Transverse colon (tissue), 4 donors: ENCODE measurements around the gene ASIC2.

Experiments used
- EP300 ChIP-seq: sonication (generic); formaldehyde crosslinking; IDR thresholded peaks from one replicate; pipeline ENCODE4 v1.6.1; 2017; ENCODE audit warnings: antibody characterized with exemption, low read depth
- POLR2A ChIP-seq: fragments of 450-650 bp; IDR thresholded peaks from one replicate; pipeline ENCODE4 v1.6.1; 2016; ENCODE audit warnings: antibody characterized with exemption, mild to moderate bottlenecking, moderate library complexity
- POLR2AphosphoS5 ChIP-seq, 3 donors: sonication (generic); formaldehyde crosslinking; IDR thresholded peaks; one replicate each; pipeline ENCODE4 v1.6.1; 2016; ENCODE audit warnings: antibody characterized with exemption in 3 of 3
- TF ChIP-seq, protein P1 (sequence below), 5 experiments: fragments of 200-600 bp in 3 of 5; fragments of 450-650 bp in 2 of 5; sonication (generic) in 3 of 5; IDR thresholded peaks; 1 replicate in 2 of 5; 2 replicates in 3 of 5; pipeline ENCODE4 v1.5.1; 2016 to 2017; ENCODE audit warnings: antibody characterized with exemption in 5 of 5, inconsistent platforms in 3 of 5, mild to moderate bottlenecking in 2 of 5, moderate library complexity in 1 of 5

- TF ChIP-seq, protein P1, sequence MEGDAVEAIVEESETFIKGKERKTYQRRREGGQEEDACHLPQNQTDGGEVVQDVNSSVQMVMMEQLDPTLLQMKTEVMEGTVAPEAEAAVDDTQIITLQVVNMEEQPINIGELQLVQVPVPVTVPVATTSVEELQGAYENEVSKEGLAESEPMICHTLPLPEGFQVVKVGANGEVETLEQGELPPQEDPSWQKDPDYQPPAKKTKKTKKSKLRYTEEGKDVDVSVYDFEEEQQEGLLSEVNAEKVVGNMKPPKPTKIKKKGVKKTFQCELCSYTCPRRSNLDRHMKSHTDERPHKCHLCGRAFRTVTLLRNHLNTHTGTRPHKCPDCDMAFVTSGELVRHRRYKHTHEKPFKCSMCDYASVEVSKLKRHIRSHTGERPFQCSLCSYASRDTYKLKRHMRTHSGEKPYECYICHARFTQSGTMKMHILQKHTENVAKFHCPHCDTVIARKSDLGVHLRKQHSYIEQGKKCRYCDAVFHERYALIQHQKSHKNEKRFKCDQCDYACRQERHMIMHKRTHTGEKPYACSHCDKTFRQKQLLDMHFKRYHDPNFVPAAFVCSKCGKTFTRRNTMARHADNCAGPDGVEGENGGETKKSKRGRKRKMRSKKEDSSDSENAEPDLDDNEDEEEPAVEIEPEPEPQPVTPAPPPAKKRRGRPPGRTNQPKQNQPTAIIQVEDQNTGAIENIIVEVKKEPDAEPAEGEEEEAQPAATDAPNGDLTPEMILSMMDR (IDR thresholded peaks at IDR 0.05): no peak
- TF ChIP-seq POLR2A (no peak), EP300 (no peak), POLR2AphosphoS5 (IDR thresholded peaks at IDR 0.05) (no peak)
Measured at GRCh38 chr17:33167736-33168135, 125.4 kb downstream of the ASIC2 start.
